ENCODE data around the gene EQTN.

EQTN gene

DNA sequence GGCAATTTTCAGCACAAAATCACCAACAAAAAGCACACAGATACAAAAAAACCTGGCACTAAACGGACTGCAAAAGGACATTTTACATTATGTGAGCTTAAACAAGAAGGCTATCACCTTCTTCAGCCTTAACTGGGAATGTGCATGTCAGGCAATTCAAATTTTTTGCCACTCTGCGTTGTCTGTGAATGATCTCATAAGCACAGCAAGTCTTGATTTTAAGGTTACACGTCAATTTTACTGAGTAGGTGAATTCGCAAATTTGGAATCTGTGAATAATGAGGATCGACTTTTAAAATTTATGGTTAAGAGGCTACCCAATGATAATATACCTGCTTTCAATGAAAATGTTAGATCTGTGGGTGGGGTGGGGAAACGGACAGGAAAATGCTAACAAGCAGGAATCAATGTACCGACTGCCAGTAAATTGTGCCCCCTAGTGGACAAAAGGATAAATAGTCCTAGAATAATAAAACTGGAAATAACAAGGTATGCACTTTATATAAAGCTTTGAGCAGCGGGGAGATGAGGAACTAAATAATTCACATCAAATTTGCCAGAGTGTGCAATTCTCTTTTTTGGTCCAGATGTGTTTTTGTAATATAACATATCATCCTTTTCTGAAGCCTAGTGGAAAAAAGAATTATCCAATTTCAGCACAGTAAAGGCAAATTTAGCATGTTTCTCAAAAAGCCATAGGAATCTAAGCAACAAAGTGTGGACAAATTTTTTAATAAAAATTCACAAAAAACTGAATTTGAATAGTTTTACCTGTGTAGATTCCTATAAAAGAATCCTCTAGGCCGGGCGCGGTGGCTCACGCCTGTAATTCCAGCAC, 20.5 kb downstream of the EQTN start:
- H3K27ac ChIP-seq = no peak overlapping the region
- TF ChIP-seq CTCF (conservative IDR thresholded peaks at IDR 0.05) (peak; percentile 86), ZFX (IDR thresholded peaks at IDR 0.05) (no peak)

DNA sequence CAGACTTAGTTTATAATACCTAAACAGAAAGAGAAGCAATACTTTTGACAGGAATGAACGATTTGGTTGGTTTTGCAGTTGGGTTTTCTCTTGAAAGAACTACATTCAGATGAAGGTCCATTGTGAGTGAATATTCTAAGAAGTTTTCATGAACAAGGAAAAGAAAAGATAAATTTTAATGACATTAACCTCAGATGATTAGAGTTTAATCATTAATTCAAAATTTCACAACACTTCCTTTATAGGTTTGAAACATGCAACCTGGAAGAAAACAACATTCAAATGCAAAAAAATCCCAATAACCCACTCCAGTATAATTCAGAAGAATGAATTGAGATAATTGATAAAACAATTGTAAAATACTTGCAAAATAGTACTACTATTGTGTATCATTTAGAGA, 23.8 kb downstream of the EQTN start:
- no peak overlapping the region for H3K27ac ChIP-seq
- TF ChIP-seq ZFX (IDR thresholded peaks at IDR 0.05) (no peak), CTCF (conservative IDR thresholded peaks at IDR 0.05) (no peak)

DNA sequence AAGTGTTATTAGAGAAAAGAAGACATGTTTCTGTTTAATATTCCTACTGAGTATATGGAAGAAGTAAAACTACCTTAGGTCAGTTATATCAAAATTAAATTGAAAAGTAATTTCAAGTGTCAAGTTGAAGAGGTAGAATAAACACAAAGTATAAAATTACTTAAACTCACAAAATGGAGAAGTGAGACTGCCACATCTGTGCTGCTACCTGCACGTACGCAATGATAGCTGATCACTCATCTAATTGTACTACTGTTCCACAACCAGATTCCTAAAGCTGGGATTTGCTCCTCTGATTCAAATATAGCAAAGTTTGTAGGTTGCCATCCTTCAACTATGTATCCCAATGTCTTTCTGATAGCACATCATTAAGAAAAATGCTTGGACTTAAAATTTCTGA, 24.8 kb downstream of the EQTN start:
- no peak overlapping the region for H3K27ac ChIP-seq
- no peak for TF ChIP-seq CTCF (conservative IDR thresholded peaks at IDR 0.05)
- no peak for TF ChIP-seq ZFX (IDR thresholded peaks at IDR 0.05)

- TF ChIP-seq ZFX (IDR thresholded peaks at IDR 0.05) = no peak
- no peak for TF ChIP-seq CTCF (conservative IDR thresholded peaks at IDR 0.05)
Measured at GRCh38 chr9:27261517-27262211, 35.3 kb downstream of the EQTN start.

DNA sequence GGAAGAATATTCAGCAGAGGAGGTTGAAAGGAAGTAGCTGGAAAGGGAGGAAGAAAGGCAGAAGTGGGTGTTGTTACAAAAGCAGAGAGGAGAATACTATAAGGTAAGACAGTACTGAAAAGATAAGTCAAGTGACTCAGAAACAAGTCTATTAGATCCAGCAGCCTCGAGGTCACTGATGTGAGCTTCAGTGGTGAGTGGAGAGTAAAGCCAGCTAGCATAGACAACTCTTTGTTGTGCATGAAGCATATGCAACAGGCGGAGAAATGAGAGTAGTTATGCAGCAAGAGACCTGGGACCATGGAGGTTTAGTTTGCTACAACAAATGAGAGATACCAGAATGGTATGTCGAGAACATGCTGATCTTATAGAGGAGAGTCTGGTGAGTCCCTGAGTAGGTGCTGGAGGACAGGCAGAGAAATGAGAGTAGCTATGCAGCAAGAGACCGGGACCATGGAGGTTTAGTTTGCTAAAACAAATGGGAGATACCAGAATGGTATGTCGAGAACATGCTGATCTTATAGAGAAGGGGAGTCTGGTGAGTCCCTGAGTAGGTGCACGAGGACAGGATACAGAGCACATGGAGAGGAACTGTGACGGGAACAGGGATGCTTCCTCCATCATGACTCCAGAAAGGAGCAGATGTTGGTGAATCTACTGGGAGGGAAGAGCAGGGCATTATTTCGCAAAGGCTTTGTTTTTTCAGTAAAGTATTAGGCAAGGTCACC, 36.0 kb downstream of the EQTN start:
- TF ChIP-seq ZFX (IDR thresholded peaks at IDR 0.05) (no peak), CTCF (conservative IDR thresholded peaks at IDR 0.05) (no peak)
- no peak overlapping the region for H3K27ac ChIP-seq

More at GRCh38 chr9:27261517-27262211, 35.3 kb downstream of the EQTN start:
- no peak overlapping the region for H3K27ac ChIP-seq

DNA sequence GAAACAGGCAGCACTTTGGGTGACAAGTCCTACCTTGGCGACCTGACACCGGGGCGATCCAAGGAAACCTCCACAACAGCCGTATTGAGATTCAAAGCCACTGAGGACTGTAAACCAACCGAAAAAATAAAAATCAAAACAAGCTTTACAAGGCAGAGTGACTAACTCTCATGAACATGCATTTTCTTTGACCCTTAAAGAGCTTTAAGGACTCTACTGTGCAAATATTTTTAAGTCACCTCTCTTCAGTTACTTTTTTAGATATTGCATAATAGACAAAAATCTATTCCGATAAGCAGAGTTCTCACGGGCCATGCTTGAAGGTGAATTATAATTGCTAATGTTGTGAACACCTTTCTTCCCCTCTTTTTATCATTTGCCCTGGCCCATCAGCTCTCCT, 38.3 kb downstream of the EQTN start:
- no peak overlapping the region for H3K27ac ChIP-seq
- TF ChIP-seq ZFX (IDR thresholded peaks at IDR 0.05) (no peak), CTCF (conservative IDR thresholded peaks at IDR 0.05) (no peak)

DNA sequence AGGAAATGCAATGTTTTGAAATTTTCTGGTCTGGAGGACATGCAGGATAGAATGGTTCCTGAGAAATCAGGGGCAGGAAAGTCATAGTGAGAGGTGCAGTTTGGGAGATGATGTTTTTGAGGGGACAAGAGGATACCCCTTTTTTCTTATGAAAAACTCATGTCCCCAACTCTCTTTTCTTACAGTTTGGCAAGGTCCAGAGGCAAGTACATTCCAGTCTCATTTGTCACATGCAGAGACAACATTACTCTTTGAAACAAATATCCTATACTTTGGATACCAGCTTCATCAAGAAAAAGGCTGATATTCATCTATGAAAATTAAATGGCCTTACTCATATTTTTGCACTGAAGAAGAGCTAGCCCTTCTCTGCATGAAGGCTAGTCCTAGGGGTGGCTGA, 48.2 kb downstream of the EQTN start:
- TF ChIP-seq ZFX (IDR thresholded peaks at IDR 0.05) (no peak), CTCF (conservative IDR thresholded peaks at IDR 0.05) (no peak)
- no peak overlapping the region for H3K27ac ChIP-seq

Measured in C4-2B (cell line).